Measurements from ENCODE around the gene ENAM.

- TF ChIP-seq CTCF (conservative IDR thresholded peaks at IDR 0.05; ENCODE audit: low read depth in 2 of 2) (no peak), EZH2 (IDR thresholded peaks at IDR 0.05; ENCODE audit: low read depth, unreplicated experiment) (no peak)
These were observed 4.2 kb upstream of the ENAM start for GRCh38 chr4:70624226-70624793.
